AG04450 (cell line): ENCODE measurements around the gene PLD1. TPM values are rescaled to one million over a fixed set of nuclear protein-coding genes. Genes with fewer than 3 reads are reported as not detected.

Experiments used
- CTCF ChIA-PET: fragments of 300-600, 350-600 bp; formaldehyde crosslinking; extraction: SDS; loops from one replicate; lab custom pipeline; 2022; ENCODE audit warnings: antibody characterized with exemption, inconsistent platforms; lab: Charles Lee
- POLR2A ChIA-PET: fragments of 350-600 bp; formaldehyde crosslinking; extraction: SDS; loops from one replicate; lab custom pipeline; 2021; ENCODE audit warnings: antibody characterized with exemption, inconsistent platforms; lab: Yijun Ruan, JAX
- DNase-seq: peaks from one replicate; pipeline ENCODE4 v3.0.0-alpha.2; 2011; ENCODE audit warnings: low read depth, low spot score
- H3K27ac ChIP-seq: one replicate; pipeline ENCODE4 v1.5.1; 2012; ENCODE audit warnings: low read depth, low read length, control low read depth
- H3K27me3 ChIP-seq: one replicate; pipeline ENCODE4 v1.6.0; 2012; ENCODE audit warnings: low read length; ENCODE audit not compliant: control insufficient read depth, insufficient read depth
- H3K4me3 ChIP-seq: 2 replicates; pipeline ENCODE4 v1.5.1; 2011; ENCODE audit warnings: mild to moderate bottlenecking, low read depth, low read length, control low read depth
- H3K9me3 ChIP-seq: 2 replicates; pipeline ENCODE4 v1.5.1; 2012; ENCODE audit warnings: low read length; ENCODE audit not compliant: control insufficient read depth, insufficient read depth
- CTCF ChIP-seq: IDR thresholded peaks from 2 replicates; pipeline ENCODE4 v1.5.1; 2011; ENCODE audit warnings: low read depth, low read length, control low read depth, inconsistent platforms
- polyA plus RNA-seq: library from polyadenylated mRNA; depleted of rRNA; stranded (reverse); fragments of >200 nt; gene quantifications from 2 replicates; pipeline ENCODE4 v1.2.3, GENCODE V29; 2011

The PLD1 gene
- polyA plus RNA-seq, 1 experiment = 20.2 TPM

- no peaks in the 10 kb centered on the region for H3K27me3 ChIP-seq
- no peak for TF ChIP-seq CTCF
- no peaks in the 10 kb centered on the region for H3K9me3 ChIP-seq
- ChIA-PET CTCF (no interaction called here), POLR2A (no interaction called here)
- H3K27ac ChIP-seq = no peak overlapping the region
- no peak overlapping the region for H3K4me3 ChIP-seq
- DNase-seq = no peak
These were observed 7.2 kb downstream of the PLD1 start for GRCh38 chr3:171803044-171803443.

- no peak overlapping the region for H3K27ac ChIP-seq
- no peak overlapping the region for H3K4me3 ChIP-seq
- no peaks in the 10 kb centered on the region for H3K9me3 ChIP-seq
- TF ChIP-seq CTCF = no peak
- ChIA-PET POLR2A (no interaction called here), CTCF (no interaction called here)
- no peaks in the 10 kb centered on the region for H3K27me3 ChIP-seq
- no peak for DNase-seq
These were observed 7.7 kb downstream of the PLD1 start for GRCh38 chr3:171802590-171802956.

GRCh38 chr3:171801738-171802589 is 8.3 kb downstream of the PLD1 start:
- Histone ChIP-seq H3K27ac (peak overlapping the region; percentile 21), H3K9me3 (no peaks in the 10 kb centered on the region), H3K27me3 (no peaks in the 10 kb centered on the region), H3K4me3 (no peak overlapping the region)
- ChIA-PET POLR2A (no interaction called here), CTCF (interaction anchor here (0.6 kb wide), 1 partner anchor 39 kb away, joined by 3 read pairs; no protein-coding TSS in a partner anchor)
- no peak for TF ChIP-seq CTCF
- peak; percentile 68 for DNase-seq

- Histone ChIP-seq H3K9me3 (no peaks in the 10 kb centered on the region), H3K27ac (no peak overlapping the region), H3K27me3 (no peaks in the 10 kb centered on the region), H3K4me3 (no peak overlapping the region)
- DNase-seq = no peak
- TF ChIP-seq CTCF = no peak
- ChIA-PET POLR2A (no interaction called here), CTCF (no interaction called here)
These were observed 10.8 kb downstream of the PLD1 start for GRCh38 chr3:171799501-171799900.

GRCh38 chr3:171797873-171798272 is 12.4 kb downstream of the PLD1 start:
- TF ChIP-seq CTCF = no peak
- DNase-seq = no peak
- Histone ChIP-seq H3K4me3 (no peak overlapping the region), H3K9me3 (no peaks in the 10 kb centered on the region), H3K27ac (no peak overlapping the region), H3K27me3 (no peaks in the 10 kb centered on the region)
- ChIA-PET CTCF (no interaction called here), POLR2A (no interaction called here)
